ENCODE measurements around the gene KRAS. TPM values are rescaled to one million over a fixed set of nuclear protein-coding genes. Genes with fewer than 3 reads are reported as not detected.

KRAS gene
- total and polyA plus RNA-seq, 2 donors (not counting 3 experiments of a cell fraction or from before 2014, with no cell fraction given), result 9.1 to 22.8 TPM

DNA sequence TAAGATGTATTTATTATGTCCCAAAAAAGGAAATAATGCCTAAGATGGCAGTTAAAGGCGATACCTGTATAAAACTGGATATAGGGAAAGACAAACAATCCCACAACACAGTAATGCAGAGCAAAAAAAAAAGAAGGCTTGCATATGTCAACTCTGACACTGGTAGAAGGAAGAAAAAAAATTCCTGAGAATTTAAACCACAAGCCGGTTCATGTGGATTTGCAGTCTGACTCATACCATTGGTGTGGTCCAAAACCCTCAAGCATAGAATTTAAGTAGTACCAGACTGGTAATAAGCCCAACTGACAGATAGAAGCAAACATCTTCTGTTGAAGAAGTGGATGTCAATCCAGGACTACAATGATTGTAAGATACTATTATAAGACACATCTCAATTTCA, 62.9 kb downstream of the KRAS start:
- Histone ChIP-seq H3K4me3 (replicated peaks in 1 of 3; ENCODE audit: insufficient read depth in 1 of 3, low read depth in 1 of 3, low read length in 3 of 3) (no peak overlapping the region), H2AFZ (ENCODE audit: low read depth, low read length) (no peak overlapping the region), H3K27ac (ENCODE audit: insufficient read depth, low read depth, low read length) (no peak overlapping the region), H3K4me2 (ENCODE audit: insufficient read depth, low read length) (no peak overlapping the region), H4K20me1 (replicated peaks; ENCODE audit: control insufficient read depth, extremely low read depth, insufficient read depth, low read length) (no peaks in the 10 kb centered on the region), H3K79me2 (ENCODE audit: control insufficient read depth, insufficient read depth, low read length) (no peaks in the 10 kb centered on the region), H3K9me3 (replicated peaks; ENCODE audit: control insufficient read depth, insufficient read depth, low read length) (no peaks in the 10 kb centered on the region), H3K9me1 (replicated peaks; ENCODE audit: control insufficient read depth, extremely low read depth, insufficient read depth, low read length) (no peaks in the 10 kb centered on the region), H3K9ac (replicated peaks; ENCODE audit: extremely low read depth, insufficient read depth, low read length) (no peak overlapping the region), H3K4me1 (ENCODE audit: control insufficient read depth, extremely low read depth, insufficient read depth, low read length) (no peaks in the 10 kb centered on the region), H3K27me3 (ENCODE audit: control insufficient read depth in 2 of 2, insufficient read depth in 2 of 2, low read length in 2 of 2) (peaks cover 2 to 6% of the 10 kb centered on the region in 2 experiments), H3K36me3 (ENCODE audit: control insufficient read depth in 2 of 2, extremely low read depth in 1 of 2, insufficient read depth in 2 of 2, low read length in 2 of 2) (no peaks in the 10 kb centered on the region)
- TF ChIP-seq JUN (IDR thresholded peaks at IDR 0.05; ENCODE audit: borderline replicate concordance, insufficient read depth, insufficient read length, low read depth) (no peak), FOS (IDR thresholded peaks at IDR 0.05; ENCODE audit: borderline replicate concordance, insufficient read depth, low read length) (no peak), POLR2A (IDR thresholded peaks at IDR 0.05; ENCODE audit: low read depth, low read length) (no peak), GATA2 (IDR thresholded peaks at IDR 0.05; ENCODE audit: insufficient read depth, insufficient read length, low read depth, low read length) (no peak), POLR2AphosphoS5 (IDR thresholded peaks at IDR 0.05; ENCODE audit: insufficient read depth, low read depth, low read length) (no peak), MYC (IDR thresholded peaks at IDR 0.05; ENCODE audit: low read depth, low read length) (no peak), EZH2 (IDR thresholded peaks at IDR 0.05; ENCODE audit: borderline replicate concordance, low read depth, low read length, severe bottlenecking) (no peak)
- TF ChIP-seq, protein P1, sequence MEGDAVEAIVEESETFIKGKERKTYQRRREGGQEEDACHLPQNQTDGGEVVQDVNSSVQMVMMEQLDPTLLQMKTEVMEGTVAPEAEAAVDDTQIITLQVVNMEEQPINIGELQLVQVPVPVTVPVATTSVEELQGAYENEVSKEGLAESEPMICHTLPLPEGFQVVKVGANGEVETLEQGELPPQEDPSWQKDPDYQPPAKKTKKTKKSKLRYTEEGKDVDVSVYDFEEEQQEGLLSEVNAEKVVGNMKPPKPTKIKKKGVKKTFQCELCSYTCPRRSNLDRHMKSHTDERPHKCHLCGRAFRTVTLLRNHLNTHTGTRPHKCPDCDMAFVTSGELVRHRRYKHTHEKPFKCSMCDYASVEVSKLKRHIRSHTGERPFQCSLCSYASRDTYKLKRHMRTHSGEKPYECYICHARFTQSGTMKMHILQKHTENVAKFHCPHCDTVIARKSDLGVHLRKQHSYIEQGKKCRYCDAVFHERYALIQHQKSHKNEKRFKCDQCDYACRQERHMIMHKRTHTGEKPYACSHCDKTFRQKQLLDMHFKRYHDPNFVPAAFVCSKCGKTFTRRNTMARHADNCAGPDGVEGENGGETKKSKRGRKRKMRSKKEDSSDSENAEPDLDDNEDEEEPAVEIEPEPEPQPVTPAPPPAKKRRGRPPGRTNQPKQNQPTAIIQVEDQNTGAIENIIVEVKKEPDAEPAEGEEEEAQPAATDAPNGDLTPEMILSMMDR (IDR thresholded peaks at IDR 0.05; ENCODE audit: extremely low read depth in 1 of 2, insufficient read depth in 1 of 2, low read depth in 1 of 2, low read length in 2 of 2), result no peak
- TF ChIP-seq, protein P2, sequence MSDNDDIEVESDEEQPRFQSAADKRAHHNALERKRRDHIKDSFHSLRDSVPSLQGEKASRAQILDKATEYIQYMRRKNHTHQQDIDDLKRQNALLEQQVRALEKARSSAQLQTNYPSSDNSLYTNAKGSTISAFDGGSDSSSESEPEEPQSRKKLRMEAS (IDR thresholded peaks at IDR 0.05; ENCODE audit: insufficient read depth, insufficient read length), result no peak
- ChIA-PET POLR2A (no interaction called here), CTCF (no interaction called here)
- dilution Hi-C loops (cut with MboI; ENCODE audit: extremely low pct_ligation_motif_present, low sequenced_read_pairs) (no loop called here), intact Hi-C loops (cut with micrococcal nuclease) (no loop called here)
- FAIRE-seq (no peak), DNase-seq (ENCODE audit: low read depth, low spot score) (no peak)
- no TSS peak for BruUV-seq (replicated peaks)
